Skin epidermis (tissue), 12 donors: ENCODE results near the gene ZDHHC14.

ENCODE experiments used
- H3K27ac ChIP-seq, 21 experiments: fragments of 200-600 bp; sonication (generic) in 11 of 21; one replicate each; pipeline ENCODE4 v1.5.0; 2020; ENCODE audit warnings: mild to moderate bottlenecking in 3 of 21, inconsistent platforms in 2 of 21, moderate library complexity in 2 of 21
- H3K4me3 ChIP-seq, 7 experiments: fragments of 200-600 bp; sonication (generic) in 2 of 7; one replicate each; pipeline ENCODE4 v1.5.0; 2020; ENCODE audit warnings: inconsistent platforms in 2 of 7, mild to moderate bottlenecking in 2 of 7, moderate library complexity in 1 of 7

The ZDHHC14 gene

DNA sequence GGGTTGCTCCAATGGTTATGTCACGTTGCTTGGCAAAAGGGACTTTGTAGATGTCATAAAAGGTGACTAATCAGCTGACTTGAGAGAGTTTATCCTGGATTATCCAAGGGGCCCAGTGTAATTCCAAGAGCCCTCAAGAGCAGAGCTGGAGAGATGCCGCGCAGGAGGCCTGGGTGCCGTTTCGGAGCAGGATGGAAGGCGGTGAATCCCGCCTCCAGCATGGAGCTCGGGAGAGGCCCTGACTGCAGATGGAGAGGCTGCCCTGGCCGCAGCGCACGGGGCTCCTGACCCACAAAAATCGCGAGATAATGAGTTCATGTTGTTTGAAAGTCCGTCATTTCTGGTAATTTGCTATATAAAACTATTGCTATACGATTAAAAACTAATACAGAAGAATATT is 219.8 kb downstream of the ZDHHC14 start:
- no peak overlapping the region for H3K27ac ChIP-seq

DNA sequence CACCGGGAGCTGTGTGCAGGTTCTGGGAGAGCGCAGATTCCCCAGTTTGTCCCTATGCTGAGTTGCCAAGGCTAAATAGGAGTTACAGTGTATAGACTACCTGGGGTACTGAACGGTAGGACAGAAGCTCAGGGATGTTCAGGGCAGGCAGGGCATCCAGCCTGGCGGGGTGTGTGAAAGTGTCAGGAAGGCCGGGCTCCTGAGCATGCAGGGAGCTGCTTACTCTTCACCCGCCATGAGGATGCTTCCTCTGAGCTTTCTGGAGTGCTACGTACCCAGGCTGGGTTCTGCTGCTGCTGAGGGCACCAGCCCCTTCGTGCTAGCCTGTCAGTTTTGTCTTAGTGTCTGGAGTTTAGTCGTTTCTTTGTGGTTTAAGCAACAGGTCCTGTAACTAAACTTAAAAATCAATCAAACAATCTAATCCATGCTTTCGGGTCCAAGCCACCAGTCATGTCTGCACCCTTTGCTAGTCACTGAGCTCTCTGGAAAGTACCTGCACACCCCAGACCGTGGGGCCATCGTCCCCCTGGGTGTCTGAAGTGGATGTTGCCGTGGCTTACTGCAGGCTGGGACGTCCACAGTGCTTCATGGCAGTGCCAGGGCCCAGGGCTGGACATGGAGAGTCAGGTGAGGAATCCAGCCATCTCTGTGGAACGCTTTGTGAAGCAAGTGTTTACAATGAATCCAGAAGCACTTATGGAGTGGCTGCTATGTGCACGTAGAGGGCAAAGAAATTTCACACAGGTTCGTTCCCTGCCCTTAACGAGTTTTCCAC is 221.7 kb downstream of the ZDHHC14 start:
- H3K4me3 ChIP-seq = no peak overlapping the region
- no peak overlapping the region for H3K27ac ChIP-seq

More for the DNA sequence above, 219.8 kb downstream of the ZDHHC14 start:
- no peak overlapping the region for H3K4me3 ChIP-seq

DNA sequence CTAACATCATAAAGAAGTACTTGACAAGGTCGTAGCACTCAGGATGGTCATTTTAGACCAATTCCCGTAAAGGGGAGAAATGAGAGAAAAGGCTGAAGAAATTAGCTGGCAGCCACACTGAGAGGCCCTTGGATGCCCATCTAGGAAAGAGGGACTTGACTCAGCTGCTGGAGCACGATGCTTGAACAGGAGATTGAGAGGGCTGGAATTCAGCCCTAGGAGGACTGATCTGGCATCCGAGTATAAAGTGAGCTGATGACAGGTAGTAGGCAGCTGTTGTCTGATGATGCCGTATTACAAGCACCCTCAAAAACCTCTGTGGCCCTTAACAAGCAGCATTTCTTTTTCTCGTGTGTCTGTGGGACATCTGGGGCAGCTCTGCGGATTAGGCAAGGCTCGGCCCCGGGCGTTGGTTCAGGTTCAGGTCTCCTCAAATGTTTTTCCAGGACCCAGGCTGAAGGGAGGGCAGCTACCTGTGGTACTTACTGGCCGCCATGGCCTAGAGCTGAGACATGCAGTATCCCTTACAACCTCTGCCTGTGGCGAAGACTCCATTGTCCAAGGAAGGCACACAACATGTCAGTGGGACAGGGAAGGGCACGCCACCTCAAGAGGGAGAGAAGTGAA is 222.4 kb downstream of the ZDHHC14 start:
- H3K4me3 ChIP-seq = no peak overlapping the region
- H3K27ac ChIP-seq = no peak overlapping the region

DNA sequence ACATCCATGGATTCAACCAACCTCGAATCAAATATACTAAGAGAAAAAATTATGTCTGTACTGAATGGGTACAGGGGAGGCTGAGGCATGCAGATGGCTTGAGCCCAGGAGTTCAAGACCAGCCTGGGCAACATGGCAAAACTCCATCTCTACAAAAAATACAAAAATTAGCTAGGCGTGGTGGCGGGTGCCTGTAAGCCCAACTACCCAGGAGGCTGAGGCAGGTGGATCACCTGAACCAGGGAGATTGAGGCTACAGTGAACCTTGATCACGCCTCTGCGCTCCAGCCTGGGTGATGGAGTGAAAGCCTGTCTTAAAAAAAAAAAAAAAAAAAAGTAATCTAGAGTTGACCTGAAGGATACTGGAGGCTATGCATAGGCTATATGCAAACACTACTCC is 223.0 kb downstream of the ZDHHC14 start:
- Histone ChIP-seq H3K27ac (no peak overlapping the region), H3K4me3 (no peak overlapping the region)

DNA sequence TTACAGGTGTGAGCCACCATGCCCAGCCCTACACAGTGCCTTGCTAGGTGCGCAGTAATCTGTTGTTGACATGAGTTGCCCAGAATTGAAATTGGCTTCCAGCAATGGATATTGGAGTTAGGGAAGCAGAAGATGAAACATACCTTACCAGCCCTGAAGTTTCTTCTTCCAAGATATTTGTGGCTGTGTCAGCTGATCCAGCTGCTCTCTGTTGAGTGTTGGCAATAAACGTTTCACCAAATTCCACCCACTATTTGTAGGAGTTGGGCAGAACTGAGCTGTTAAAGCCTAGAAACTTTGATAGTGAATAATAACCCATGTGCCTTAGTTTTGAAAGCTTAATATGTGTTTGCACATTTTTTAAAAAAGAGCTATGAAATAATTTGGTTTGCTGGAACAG is 223.8 kb downstream of the ZDHHC14 start:
- Histone ChIP-seq H3K4me3 (no peak overlapping the region), H3K27ac (no peak overlapping the region)

DNA sequence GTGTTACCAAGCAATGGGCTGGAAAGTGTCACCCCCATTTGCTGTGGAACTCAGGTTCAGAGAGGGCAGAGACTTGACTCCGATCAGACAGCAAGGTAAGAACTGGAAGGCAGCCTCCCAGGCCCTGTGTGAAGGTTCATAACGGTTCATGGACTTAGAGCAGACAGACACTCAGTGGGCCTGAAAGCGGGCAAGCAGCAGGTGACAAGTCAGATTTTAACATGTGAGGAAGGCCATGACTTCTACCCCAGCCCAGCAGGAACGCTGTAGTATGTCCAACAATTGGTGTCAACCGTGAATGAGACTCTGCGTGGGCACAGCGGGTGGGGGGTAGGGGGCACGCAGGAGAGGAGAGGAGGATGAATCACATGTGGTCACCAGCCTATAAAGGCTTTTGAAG is 224.5 kb downstream of the ZDHHC14 start:
- Histone ChIP-seq H3K27ac (no peak overlapping the region), H3K4me3 (no peak overlapping the region)

DNA sequence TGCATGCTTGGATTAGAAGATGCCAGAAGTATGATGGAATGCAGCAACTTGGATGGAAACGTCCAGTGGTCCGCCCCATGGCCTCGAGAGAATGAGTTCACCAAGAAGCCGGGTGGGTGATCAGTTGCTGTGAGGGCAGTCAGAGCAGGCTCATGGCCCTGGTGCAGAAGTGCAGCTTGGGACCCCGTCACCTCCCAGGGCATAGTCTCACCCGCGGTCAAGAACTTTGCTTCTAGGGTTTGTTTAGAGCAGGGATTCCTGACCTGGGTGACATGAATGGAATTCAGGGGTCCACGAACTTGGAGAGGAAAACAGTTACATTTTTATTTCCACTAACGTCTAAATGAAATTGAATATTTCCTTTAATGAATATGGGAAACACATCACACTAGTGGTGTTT is 225.5 kb downstream of the ZDHHC14 start:
- no peak overlapping the region for H3K4me3 ChIP-seq
- no peak overlapping the region for H3K27ac ChIP-seq

DNA sequence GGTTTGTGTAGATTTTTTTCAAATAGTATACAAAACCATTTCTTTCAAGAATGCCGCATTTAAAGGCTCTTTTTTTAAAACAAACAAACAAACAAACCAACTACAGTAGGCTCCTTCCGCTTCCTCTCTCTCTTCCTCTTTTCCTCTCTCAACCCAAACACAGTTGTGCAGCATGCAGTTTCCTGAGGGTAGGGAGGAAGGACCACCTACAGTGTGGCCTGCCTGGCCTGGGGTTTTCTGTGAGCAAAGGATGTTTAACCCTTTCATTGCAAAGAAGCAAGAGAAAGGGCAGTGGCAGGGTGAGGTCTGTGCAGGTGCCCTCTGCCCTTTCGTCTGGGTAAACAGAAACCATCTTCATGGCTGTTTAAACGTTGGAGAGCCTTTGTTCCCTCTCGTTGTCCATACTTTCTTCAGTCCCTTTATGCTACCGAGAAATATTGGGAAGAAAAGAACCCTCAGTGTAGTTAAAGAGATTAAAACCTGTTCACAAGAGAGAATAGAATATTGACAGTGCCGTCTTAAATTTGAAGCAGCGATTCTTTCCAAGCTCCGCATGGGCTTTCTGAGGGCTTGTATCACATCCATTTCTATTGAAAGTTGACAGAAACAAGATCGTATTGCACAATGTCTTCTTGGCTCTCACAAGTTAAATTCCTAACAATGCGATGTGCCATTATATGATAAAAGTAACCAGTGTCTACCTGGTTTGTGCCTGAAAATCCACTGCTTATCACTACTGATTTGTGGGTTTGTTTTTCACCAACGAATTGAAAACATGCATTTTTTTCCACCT is 226.5 kb downstream of the ZDHHC14 start:
- no peak overlapping the region for H3K4me3 ChIP-seq

DNA sequence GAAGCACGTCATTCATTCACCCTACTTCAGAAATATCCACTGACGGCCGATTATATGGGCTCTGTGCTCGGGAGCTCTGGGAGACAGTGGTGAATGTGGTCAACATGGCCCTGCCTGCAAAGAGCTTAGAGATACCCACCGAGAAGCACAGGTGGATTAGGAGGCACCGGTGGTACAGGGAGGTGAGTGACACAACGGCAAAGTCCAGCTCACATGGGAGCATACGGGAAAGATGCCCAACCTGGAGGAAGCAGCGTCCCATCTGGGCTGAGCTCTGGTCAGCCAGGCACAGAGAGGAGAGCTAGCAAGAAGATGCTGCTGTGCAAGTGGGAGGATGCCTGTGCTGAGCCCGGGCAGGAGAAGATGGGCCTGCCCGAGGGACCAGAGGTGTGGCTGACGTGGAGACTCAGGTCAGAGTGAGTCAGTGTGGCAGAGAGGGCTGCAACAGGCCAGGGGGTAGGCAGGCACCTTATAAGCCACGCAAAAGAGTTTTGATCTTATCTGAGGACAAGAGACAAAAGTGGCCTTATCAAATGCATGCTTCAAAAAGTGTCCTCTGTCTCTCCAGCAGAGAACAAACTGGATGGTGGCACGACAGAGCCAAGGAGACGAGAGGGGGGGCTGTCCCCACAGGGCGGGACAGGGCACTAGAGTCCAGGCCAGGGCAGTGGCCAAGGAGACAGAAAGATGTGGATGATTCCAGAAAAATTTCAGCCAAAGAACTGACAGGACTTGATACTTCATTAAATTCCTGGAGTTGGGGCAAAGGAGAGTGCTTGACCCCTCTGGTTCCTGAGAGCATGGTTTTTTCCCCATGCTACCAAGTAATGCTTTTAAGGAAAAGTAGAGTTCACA is 227.5 kb downstream of the ZDHHC14 start:
- Histone ChIP-seq H3K27ac (no peak overlapping the region), H3K4me3 (no peak overlapping the region)

More for the DNA sequence above, 226.5 kb downstream of the ZDHHC14 start:
- no peak overlapping the region for H3K27ac ChIP-seq

DNA sequence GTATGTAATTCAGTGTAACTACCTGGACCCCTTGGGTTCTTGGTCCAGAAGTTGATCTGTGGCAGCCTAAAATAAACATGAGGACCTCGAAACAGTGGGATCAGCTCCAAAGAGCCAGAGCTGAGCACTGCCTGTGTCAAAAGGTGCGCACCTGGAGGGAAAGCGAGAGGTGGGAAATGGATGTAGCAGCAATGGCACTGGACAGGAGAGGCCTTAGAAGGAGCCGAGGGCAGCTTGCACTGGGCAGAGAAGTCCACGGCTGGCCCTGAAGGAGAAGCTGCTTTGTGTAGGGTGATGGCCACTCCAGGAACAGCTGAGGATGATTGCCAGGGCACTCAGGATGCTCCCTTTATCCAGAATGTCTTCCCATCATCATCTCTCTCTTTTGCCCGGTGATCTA is 228.1 kb downstream of the ZDHHC14 start:
- Histone ChIP-seq H3K27ac (no peak overlapping the region), H3K4me3 (no peak overlapping the region)

DNA sequence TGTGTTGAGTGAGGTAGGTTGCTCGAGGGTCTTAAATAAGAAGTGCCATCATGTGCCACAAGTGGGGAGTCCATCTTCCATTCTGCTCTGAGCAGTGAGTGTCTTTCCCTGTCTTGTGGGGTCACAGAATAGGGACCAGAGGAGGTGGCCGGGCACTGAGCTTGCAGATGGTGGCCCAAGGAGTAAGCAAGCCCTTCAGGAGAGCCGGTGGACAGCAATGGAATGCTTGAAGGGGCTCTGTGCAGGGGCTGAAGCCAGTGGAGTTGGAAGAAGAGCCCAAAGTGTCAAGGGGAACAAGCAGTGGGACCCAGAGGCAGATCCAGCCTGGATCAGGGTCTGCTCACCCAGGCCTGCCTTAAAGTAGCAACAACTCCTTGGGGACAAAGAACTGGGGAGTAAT is 228.6 kb downstream of the ZDHHC14 start:
- Histone ChIP-seq H3K27ac (no peak overlapping the region), H3K4me3 (no peak overlapping the region)

DNA sequence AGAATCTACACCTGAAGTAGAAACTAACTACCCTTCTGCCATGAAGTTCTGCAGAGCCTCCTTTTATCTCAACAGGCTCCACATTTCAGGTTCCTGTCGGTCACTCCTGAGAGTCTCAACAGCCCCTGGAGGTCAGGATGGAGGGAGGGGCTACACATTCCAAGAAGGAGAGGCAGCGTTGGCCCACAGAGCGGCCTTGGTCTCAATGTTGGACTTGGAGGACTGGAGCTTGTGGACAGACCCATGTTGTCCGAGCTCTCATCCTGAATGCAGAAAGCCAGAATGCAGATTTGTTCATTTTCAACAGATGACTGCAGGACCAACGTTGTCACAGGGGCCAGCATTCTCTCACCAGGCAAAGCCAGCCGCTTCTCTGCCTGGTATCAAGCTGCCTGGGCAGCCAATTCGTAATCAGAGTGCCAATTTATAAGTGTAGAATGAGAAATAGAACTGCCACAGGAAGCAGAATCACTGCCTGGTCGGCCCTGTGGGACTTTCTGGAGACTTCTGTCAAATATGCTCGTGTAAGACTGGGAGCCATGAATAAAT is 229.5 kb downstream of the ZDHHC14 start:
- Histone ChIP-seq H3K27ac (no peak overlapping the region), H3K4me3 (no peak overlapping the region)

DNA sequence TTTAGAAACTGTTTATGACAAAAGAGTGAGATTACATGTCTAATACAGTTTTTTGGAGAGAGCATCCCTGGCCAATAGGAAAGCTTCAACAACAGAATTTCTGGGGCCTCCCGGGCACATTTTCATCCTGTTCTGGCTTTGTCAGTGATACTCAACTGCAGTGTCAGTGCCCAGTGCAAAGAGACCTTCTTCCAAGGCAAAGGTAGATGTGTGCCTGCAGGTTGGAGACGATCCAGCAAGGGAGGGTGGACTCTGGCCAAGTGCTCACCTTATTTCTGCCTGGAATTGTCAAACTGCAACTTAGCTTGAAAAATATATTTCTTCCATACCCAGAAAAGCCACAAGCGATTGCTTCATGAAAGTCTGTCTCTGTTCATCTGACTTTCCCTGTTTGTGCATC is 230.4 kb downstream of the ZDHHC14 start:
- Histone ChIP-seq H3K4me3 (no peak overlapping the region), H3K27ac (no peak overlapping the region)

DNA sequence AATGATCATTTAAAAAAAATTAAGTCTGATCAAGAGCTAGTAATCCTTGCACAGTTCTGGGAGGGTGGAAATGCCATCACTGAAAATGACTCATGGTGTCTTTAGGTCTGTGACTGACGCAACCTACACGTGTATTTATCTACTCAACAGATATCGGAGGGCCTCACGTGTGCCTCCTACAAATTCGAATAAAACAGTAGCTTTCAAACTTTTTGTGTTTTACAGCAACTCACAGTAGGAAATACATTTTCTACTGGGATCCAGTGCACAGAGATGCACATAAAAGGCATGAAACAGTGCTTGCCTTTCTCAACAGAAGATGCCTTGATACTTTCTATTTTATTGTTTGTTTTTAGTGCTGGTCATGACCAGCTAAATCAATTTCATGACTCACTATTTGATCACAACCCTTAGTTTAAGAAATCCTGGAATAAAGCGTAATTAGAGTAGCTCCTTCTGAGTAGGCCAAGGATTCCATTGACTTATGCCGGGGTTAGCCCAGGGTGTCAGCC is 232.1 kb downstream of the ZDHHC14 start:
- H3K27ac ChIP-seq = peak overlapping the region in 1 of 21 experiments; percentile 11

DNA sequence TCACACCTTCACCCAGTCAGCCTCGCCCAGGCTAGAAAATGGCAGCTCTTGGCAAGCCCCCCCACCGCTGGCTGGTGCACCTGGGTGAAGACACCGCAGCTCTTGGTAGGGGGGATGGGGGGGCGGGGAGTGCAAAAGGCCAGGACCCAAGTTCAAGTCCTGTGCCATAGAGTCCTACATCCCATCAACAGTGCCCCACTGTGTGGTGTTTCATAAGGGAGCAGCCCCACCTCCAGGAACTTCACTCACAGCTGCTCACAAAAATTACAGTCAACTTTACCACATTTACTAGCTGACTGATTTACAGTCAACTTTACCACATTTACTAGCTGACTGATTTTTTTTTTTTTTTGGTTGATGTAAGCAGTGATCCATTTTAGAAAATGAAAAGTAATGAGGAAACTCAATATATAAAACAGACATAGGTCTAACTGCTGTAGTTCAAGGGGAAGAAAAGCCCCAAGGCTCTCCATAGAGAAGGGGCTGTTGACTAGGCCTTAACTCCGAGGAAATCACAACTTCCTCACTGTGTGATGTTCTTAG is 233.1 kb downstream of the ZDHHC14 start:
- H3K27ac ChIP-seq = no peak overlapping the region
- H3K4me3 ChIP-seq = no peak overlapping the region

More for the DNA sequence above, 232.1 kb downstream of the ZDHHC14 start:
- H3K4me3 ChIP-seq = no peak overlapping the region

DNA sequence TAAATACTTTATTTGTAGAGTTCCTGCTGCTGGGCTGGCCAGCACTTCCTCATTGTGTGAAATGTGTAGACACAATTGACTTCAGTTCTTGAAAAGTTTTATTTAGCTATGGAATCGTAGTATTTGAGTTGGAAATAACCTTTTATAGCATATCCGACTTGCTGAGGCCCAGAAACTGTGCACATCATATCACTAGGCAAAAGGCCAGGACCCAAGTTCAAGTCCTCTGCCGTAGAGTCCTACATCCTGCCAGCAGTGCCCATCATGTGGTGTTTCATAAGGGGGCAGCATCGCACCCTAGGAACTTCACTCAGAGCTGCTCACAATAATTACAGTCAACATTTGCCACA is 234.4 kb downstream of the ZDHHC14 start:
- H3K27ac ChIP-seq = peak overlapping the region in 2 of 21 experiments; percentile 6 to 26
- no peak overlapping the region for H3K4me3 ChIP-seq

DNA sequence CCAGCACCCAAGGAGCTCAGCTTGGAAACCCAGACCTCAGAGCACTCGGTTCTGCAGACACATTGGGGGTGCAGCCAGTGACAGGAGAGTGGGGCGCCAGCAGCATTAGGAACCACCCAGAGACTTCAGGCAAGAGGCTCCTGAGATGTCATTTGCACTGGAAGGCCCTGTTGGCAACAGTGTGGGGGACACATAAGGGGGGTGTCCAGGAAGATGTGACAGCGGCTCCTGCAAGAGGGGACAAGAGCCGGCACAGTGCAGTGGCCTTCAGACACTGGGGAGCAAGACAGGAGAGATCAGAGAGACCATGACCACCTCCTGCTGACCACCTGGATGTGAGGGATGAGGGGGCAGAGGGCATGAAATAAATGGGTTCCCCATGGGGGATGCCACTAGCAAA is 235.0 kb downstream of the ZDHHC14 start:
- Histone ChIP-seq H3K4me3 (no peak overlapping the region), H3K27ac (no peak overlapping the region)

DNA sequence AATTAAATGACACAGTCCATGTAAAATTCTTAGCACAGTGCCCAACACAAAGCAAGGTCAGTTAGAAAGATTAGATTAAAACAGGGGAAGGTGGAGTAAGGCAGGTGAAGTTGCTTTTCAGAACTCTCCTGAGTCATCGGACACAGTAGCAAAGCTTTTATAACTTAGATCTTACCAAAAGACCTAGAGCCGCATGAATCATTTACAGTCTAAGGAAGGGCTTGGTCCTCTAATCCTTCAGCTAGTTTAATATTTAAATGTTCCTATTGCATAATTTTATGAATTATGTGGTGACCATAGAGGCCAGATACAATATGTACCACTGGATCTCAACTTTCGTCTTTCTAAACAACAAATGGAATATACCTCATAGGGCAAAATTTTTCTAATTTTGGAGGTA is 240.0 kb downstream of the ZDHHC14 start:
- no peak overlapping the region for H3K27ac ChIP-seq
- H3K4me3 ChIP-seq = no peak overlapping the region

DNA sequence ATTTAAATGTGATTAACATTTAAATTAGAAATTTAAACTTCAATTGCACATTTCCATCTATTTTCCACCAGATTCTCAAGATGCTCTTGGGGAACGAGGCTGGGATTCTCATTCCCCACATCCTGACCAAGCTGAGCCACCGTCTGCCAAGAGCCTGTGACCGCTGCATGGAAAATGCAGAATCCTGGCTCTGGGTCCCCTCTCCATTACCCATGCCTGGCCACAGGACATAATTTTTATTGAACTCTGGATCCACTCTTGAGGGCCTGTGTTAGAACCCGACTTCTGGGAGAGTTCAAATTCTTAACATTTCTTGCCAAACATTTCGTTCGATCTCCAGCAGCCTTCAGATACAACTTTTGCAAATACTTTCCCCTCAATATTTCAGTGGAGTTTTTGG is 240.4 kb downstream of the ZDHHC14 start:
- H3K4me3 ChIP-seq = no peak overlapping the region
- no peak overlapping the region for H3K27ac ChIP-seq
